Panc1 (cell line): ENCODE measurements around the gene IFI44L. TPM values are rescaled to one million over a fixed set of nuclear protein-coding genes. Genes with fewer than 3 reads are reported as not detected.

Source experiments
- ATAC-seq: fragments of 200-7000 bp; cut with Tn5 transposase; 2 replicates; pipeline ENCODE4 v1.9.1; 2020; ENCODE audit warnings: mild to moderate bottlenecking, moderate library complexity
- BruUV-seq: library from RNA; stranded (reverse); fragments of 400-500 nt; replicated peaks from 2 replicates; lab custom pipeline; 2021; lab: Mats Ljungman, UMichigan
- CTCF ChIA-PET: fragments of 300-600 bp; sonication (Branson Sonifier 250); formaldehyde crosslinking; loops from one replicate; lab custom pipeline; 2022; ENCODE audit warnings: antibody characterized with exemption; lab: Charles Lee
- POLR2A ChIA-PET: fragments of 300-600 bp; sonication (Branson Sonifier 250); formaldehyde crosslinking; loops from one replicate; lab custom pipeline; 2022; ENCODE audit warnings: antibody characterized with exemption; lab: Charles Lee
- DNase-seq: peaks from one replicate; pipeline ENCODE4 v3.0.0-alpha.2; 2010; ENCODE audit warnings: low read depth, low spot score
- H3K27ac ChIP-seq: 2 replicates; pipeline ENCODE4 v1.5.1; 2011; ENCODE audit warnings: mild to moderate bottlenecking, low read length, inconsistent platforms
- H3K27me3 ChIP-seq: fragments of 200-500 bp; sonication (Bioruptor generic); 2 replicates; pipeline ENCODE4 v1.6.0; 2014; ENCODE audit warnings: low read length, inconsistent platforms; ENCODE audit not compliant: control insufficient read depth, insufficient read depth
- H3K36me3 ChIP-seq: fragments of 200-500 bp; sonication (Bioruptor generic); 2 replicates; pipeline ENCODE4 v1.5.1; 2014; ENCODE audit warnings: inconsistent platforms, mild to moderate bottlenecking, low read length, moderate library complexity; ENCODE audit not compliant: control insufficient read depth, insufficient read depth
- H3K4me1 ChIP-seq: 2 replicates; pipeline ENCODE4 v1.5.1; 2011; ENCODE audit warnings: inconsistent platforms, mild to moderate bottlenecking, low read length, moderate library complexity; ENCODE audit not compliant: control insufficient read depth, insufficient read depth
- H3K4me3 ChIP-seq, 2 experiments: 2 replicates each; pipeline ENCODE4 v1.5.1; 2011 to 2012; ENCODE audit warnings: low read depth in 2 of 2, low read length in 2 of 2, mild to moderate bottlenecking in 2 of 2, inconsistent platforms in 1 of 2, moderate library complexity in 1 of 2
- H3K9me3 ChIP-seq: fragments of 200-500 bp; sonication (Bioruptor generic); 2 replicates; pipeline ENCODE4 v1.5.1; 2014; ENCODE audit warnings: low read depth, mild to moderate bottlenecking, inconsistent platforms, low read length, moderate library complexity; ENCODE audit not compliant: control insufficient read depth, insufficient read depth
- CTCF ChIP-seq: fragments of 450-650 bp; IDR thresholded peaks from 2 replicates; pipeline ENCODE4 v1.5.1; 2017; ENCODE audit warnings: mild to moderate bottlenecking
- POLR2AphosphoS5 ChIP-seq: IDR thresholded peaks from 2 replicates; pipeline ENCODE4 v1.6.1; 2012; ENCODE audit warnings: mild to moderate bottlenecking, low read depth, low read length, moderate library complexity
- REST ChIP-seq, 2 experiments: IDR thresholded peaks; 2 replicates each; pipeline ENCODE4 v1.6.1; 2011 to 2012; ENCODE audit warnings: low read depth in 2 of 2, control low read depth in 1 of 2, low read length in 1 of 2, mild to moderate bottlenecking in 1 of 2, moderate library complexity in 1 of 2; ENCODE audit not compliant: insufficient read depth in 1 of 2
- SIN3A ChIP-seq: IDR thresholded peaks from 2 replicates; pipeline ENCODE4 v1.6.1; 2012; ENCODE audit warnings: low read depth, mild to moderate bottlenecking, low read length, moderate library complexity, borderline replicate concordance; ENCODE audit not compliant: insufficient read depth
- TCF7L2 ChIP-seq: IDR thresholded peaks from 2 replicates; pipeline ENCODE4 v1.6.1; 2011; ENCODE audit warnings: mild to moderate bottlenecking, low read depth, low read length, inconsistent platforms
- in situ Hi-C: cut with HindIII; loops from 2 replicates; pipeline ENCODE4 v1.10.0; 2016; ENCODE audit warnings: low sequenced_read_pairs, low pct_unique_long_range_greater_than_20kb
- intact Hi-C: fragments of 100-400 bp; cut with micrococcal nuclease; formaldehyde crosslinking; loops from one replicate; pipeline ENCODE4 v1.10.0; 2022; ENCODE audit not compliant: unreplicated experiment
- total RNA-seq: library from RNA; stranded (reverse); gene quantifications from one replicate; pipeline ENCODE4 v1.2.1, GENCODE V29; 2021; ENCODE audit not compliant: unreplicated experiment

The IFI44L gene
- total RNA-seq, 1 experiment from 2014 or later: 0.10 TPM

GRCh38 chr1:78672428-78672827, 52.2 kb downstream of the IFI44L start:
- no peak overlapping the region for H3K4me3 ChIP-seq

GRCh38 chr1:78673120-78673519, 52.9 kb downstream of the IFI44L start:
- H3K9me3 ChIP-seq: no peaks in the 10 kb centered on the region
- no peaks in the 10 kb centered on the region; the same call in 1 of the 2 replicates for H3K27me3 ChIP-seq
- no peak for ATAC-seq
- no peaks in the 10 kb centered on the region for H3K36me3 ChIP-seq
- CTCF ChIA-PET: no interaction called here
- H3K4me3 ChIP-seq: no peak overlapping the region
- no peaks in the 10 kb centered on the region for H3K4me1 ChIP-seq
- BruUV-seq: no TSS peak
- POLR2A ChIA-PET: no interaction called here
- no peak overlapping the region for H3K27ac ChIP-seq
- in situ Hi-C loops: no loop called here
- no peak for DNase-seq
- TF ChIP-seq REST (IDR thresholded peaks at IDR 0.05; ENCODE audit: insufficient read depth in 1 of 2, low read depth in 2 of 2, low read length in 1 of 2) (no peak), SIN3A (no peak)
- intact Hi-C loops: no loop called here

More at GRCh38 chr1:78672428-78672827, 52.2 kb downstream of the IFI44L start:
- Histone ChIP-seq H3K27me3 (no peaks in the 10 kb centered on the region; the same call in 1 of the 2 replicates), H3K4me1 (no peaks in the 10 kb centered on the region), H3K27ac (no peak overlapping the region), H3K9me3 (no peaks in the 10 kb centered on the region), H3K36me3 (no peaks in the 10 kb centered on the region)
- ATAC-seq (no peak), DNase-seq (no peak)
- TF ChIP-seq CTCF (no peak), SIN3A (no peak), TCF7L2 (no peak), POLR2AphosphoS5 (no peak), REST (IDR thresholded peaks at IDR 0.05; ENCODE audit: insufficient read depth in 1 of 2, low read depth in 2 of 2, low read length in 1 of 2) (no peak)
- in situ Hi-C loops: no loop called here
- ChIA-PET CTCF (no interaction called here), POLR2A (no interaction called here)
- intact Hi-C loops: no loop called here
- no TSS peak for BruUV-seq
